ENCODE data around the gene SYCN.
"Not testable (repeated sequence)": the region's sequence is repeated elsewhere in the genome, so short reads cannot be mapped to it uniquely, and the experiment has no call there.

Gene SYCN

DNA sequence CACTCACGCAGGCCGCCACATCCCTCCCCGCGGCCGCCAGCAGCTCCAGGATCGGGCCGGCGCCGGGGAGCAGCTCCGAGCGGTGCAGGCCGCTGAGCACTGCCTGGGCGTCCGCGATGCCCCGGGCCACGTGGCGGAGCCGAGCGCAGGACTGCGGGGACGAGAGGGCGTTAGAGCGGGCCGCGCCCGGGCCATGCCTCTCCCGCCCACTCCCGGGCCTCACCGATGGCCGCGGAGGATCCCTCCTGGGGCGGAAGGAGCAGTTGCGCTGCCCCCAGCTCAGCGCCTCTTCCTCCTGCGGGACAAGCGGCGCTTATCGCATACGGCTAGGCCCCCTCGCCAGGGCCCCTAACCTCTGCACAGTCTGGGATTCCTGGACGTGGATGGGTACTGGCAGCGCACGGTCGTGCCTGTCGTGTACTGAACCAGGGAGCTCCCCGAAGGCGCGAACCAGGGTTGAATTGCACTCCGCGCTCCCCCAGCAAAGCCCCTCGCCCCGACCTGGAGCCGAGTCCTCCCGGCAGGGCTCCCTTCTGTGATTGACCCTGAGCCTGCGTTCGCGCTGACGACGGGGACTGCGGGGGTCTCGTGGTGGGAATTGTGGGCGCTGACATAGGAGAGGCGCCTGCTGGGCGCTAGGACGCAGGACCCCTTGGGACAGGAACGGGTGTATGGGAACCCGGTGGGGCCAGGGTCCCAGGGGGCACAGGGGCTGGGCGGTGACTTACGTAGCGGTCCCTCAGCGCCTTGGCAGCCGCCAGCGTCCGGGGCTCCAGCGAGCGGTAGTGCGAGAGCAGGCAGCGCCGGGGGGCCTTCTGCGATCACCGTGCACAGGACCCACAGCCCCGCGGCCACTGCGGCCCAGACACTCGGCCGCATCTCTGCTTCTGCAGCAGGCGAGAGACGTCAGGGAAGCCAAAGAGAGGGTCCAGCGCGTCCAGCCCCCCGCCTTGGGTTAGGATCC is 43.9 kb upstream of the SYCN start:
- DNase-seq (ENCODE audit: low read depth) = no peak
- H3K4me3 ChIP-seq (ENCODE audit: low read length) = no peak overlapping the region
- TF ChIP-seq, protein P1, sequence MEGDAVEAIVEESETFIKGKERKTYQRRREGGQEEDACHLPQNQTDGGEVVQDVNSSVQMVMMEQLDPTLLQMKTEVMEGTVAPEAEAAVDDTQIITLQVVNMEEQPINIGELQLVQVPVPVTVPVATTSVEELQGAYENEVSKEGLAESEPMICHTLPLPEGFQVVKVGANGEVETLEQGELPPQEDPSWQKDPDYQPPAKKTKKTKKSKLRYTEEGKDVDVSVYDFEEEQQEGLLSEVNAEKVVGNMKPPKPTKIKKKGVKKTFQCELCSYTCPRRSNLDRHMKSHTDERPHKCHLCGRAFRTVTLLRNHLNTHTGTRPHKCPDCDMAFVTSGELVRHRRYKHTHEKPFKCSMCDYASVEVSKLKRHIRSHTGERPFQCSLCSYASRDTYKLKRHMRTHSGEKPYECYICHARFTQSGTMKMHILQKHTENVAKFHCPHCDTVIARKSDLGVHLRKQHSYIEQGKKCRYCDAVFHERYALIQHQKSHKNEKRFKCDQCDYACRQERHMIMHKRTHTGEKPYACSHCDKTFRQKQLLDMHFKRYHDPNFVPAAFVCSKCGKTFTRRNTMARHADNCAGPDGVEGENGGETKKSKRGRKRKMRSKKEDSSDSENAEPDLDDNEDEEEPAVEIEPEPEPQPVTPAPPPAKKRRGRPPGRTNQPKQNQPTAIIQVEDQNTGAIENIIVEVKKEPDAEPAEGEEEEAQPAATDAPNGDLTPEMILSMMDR (conservative IDR thresholded peaks at IDR 0.05; ENCODE audit: low read depth, low read length) = no peak

GRCh38 chr19:39246951-39247669 is 43.0 kb upstream of the SYCN start:
- no peak for DNase-seq (ENCODE audit: low read depth)
- TF ChIP-seq, protein P1 (conservative IDR thresholded peaks at IDR 0.05; ENCODE audit: low read depth, low read length) = no peak
- H3K4me3 ChIP-seq (ENCODE audit: low read length) = no peak overlapping the region

DNA sequence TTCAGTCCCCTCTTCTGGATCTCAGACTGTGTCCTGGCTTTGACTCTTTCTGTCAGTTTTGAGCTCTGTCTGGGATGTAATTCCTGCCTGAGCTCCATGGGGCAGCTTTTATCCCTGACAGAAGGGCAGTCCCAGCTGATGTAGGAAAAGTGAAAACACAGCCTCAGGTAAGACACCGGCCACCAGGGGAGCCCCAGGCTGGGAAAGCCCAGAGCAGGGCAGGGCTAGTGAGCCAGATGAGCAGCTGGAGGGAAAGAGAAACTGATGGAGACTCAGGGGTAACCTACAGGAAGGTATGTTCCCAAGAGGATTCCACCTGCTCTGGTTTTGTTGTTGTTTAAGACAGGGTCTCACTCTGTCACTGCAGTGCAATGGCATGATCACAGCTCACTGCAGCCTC is 41.1 kb upstream of the SYCN start:
- not testable (repeated sequence) for DNase-seq (ENCODE audit: low read depth); H3K4me3 ChIP-seq (ENCODE audit: low read length)

- DNase-seq (ENCODE audit: low read depth); H3K4me3 ChIP-seq (ENCODE audit: low read length): not testable (repeated sequence)
These were observed 40.5 kb upstream of the SYCN start, which contains the start of gene IFNL3 for GRCh38 chr19:39244410-39245100. IFNL3 (minus strand) TSS chr19:39245006; CDS start chr19:39244967, 39 bp downstream.

DNA sequence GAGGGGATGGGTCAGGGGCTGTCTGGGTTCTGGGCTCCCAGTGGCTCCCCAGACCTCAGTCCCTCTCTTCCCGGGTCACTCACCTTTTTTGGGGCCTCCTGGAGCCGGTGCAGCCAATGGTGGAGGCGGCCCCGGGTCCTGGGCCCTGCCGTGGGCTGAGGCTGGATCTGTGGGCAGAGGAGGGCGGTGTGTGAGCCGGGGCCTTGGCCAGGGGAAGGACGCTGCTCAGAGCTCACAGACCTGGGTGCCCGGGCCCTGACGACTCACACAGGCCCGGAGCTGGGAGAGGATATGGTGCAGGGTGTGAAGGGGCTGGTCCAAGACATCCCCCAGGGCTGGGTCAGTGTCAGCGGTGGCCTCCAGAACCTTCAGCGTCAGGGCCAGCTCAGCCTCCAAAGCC is 39.7 kb upstream of the SYCN start:
- DNase-seq (ENCODE audit: low read depth) = not testable (repeated sequence)

GRCh38 chr19:39240421-39240820 is 36.4 kb upstream of the SYCN start:
- no peak overlapping the region for H3K4me3 ChIP-seq (ENCODE audit: low read length)
- TF ChIP-seq, protein P1 (conservative IDR thresholded peaks at IDR 0.05; ENCODE audit: low read depth, low read length) = no peak

More for the DNA sequence above, 39.7 kb upstream of the SYCN start:
- not testable (repeated sequence) for H3K4me3 ChIP-seq (ENCODE audit: low read length)

GRCh38 chr19:39238944-39239343 is 34.9 kb upstream of the SYCN start:
- no peak for DNase-seq (ENCODE audit: low read depth)
- H3K4me3 ChIP-seq (ENCODE audit: low read length) = no peak overlapping the region
- TF ChIP-seq, protein P1 (conservative IDR thresholded peaks at IDR 0.05; ENCODE audit: low read depth, low read length) = no peak

More at GRCh38 chr19:39240421-39240820, 36.4 kb upstream of the SYCN start:
- no peak for DNase-seq (ENCODE audit: low read depth)

- H3K4me3 ChIP-seq (ENCODE audit: low read length) = no peak overlapping the region
These were observed 34.1 kb upstream of the SYCN start for GRCh38 chr19:39238209-39238608.

More at GRCh38 chr19:39238209-39238608, 34.1 kb upstream of the SYCN start:
- TF ChIP-seq, protein P1 (conservative IDR thresholded peaks at IDR 0.05; ENCODE audit: low read depth, low read length) = no peak
- DNase-seq (ENCODE audit: low read depth) = no peak

Measured in retinal pigment epithelial cell (primary cell).